ENCODE results near the gene IQCB1. TPM values are rescaled to one million over a fixed set of nuclear protein-coding genes. Genes with fewer than 3 reads are reported as not detected.

The IQCB1 gene
- total and polyA plus RNA-seq, 9 of the 15 experiments (the other 6 are each of a cell fraction or from before 2014, with no cell fraction given): 21.1 to 38.1 (median 27.5) TPM

DNA sequence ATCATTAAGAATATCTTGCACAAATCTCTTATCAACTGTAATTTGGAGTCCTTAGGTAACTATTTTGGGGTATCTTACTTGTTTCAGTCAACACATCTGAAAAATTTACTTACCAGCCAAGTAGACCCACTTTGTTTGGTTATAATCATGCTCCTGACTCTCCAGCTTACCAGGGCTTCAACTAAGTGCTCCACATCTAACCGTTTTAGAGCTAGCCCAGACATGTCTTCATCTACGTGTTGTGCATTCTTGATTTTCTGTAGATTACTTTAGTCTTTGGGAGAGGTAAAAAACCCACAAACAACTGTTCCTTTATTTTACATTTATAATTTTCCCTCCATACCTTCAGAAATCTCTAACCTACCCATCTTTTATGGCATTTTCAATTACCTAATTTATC is 17.4 kb upstream of the IQCB1 start:
- DNase-seq (ENCODE audit: extremely low read depth in 1 of 4, low spot score in 3 of 4) (no peak), ATAC-seq (no peak), FAIRE-seq (no peak)
- no peaks in the 10 kb centered on the region for H3K9me3 ChIP-seq (replicated peaks; ENCODE audit: control insufficient read depth, insufficient read depth, low read depth, low read length)
- ChIA-PET CTCF (ENCODE audit: low intra/inter-chr PET ratio) (no interaction called here), POLR2A (interaction anchor here (0.6 kb wide), 1 partner anchor 18 kb away, joined by 3 read pairs; no protein-coding TSS in a partner anchor)
- H3K27ac ChIP-seq (ENCODE audit: extremely low read depth, low read depth, low read length): no peak overlapping the region
- H3K36me3 ChIP-seq (ENCODE audit: control insufficient read depth, insufficient read depth, low read length): no peaks in the 10 kb centered on the region
- no peaks in the 10 kb centered on the region for H3K4me1 ChIP-seq (replicated peaks in 1 of 2; ENCODE audit: control insufficient read depth in 2 of 2, insufficient read depth in 2 of 2, low read length in 2 of 2)
- in situ Hi-C loops (cut with MboI) (no loop called here), intact Hi-C loops (cut with micrococcal nuclease) (loop anchor here (10.0 kb wide), 2 partner anchors 143 to 307 kb away; partner anchors contain the start of gene POLQ)
- BruUV-seq (replicated peaks): no TSS peak
- H3K79me2 ChIP-seq (ENCODE audit: control insufficient read depth, insufficient read depth, low read length): no peaks in the 10 kb centered on the region
- no peak overlapping the region for H3K9ac ChIP-seq (ENCODE audit: insufficient read depth in 1 of 2, low read depth in 2 of 2, low read length in 2 of 2)
- no peak overlapping the region for H3K4me3 ChIP-seq
- TF ChIP-seq NFATC3 (IDR thresholded peaks at IDR 0.05): no peak
- TF ChIP-seq, protein P1, sequence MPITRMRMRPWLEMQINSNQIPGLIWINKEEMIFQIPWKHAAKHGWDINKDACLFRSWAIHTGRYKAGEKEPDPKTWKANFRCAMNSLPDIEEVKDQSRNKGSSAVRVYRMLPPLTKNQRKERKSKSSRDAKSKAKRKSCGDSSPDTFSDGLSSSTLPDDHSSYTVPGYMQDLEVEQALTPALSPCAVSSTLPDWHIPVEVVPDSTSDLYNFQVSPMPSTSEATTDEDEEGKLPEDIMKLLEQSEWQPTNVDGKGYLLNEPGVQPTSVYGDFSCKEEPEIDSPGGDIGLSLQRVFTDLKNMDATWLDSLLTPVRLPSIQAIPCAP (CRISPR knock-in tag; IDR thresholded peaks at IDR 0.05; ENCODE audit: borderline replicate concordance): no peak
- no peak for TF ChIP-seq OTX1 (CRISPR knock-in tag; IDR thresholded peaks at IDR 0.05)
- TF ChIP-seq ZNF263 (CRISPR knock-in tag; IDR thresholded peaks at IDR 0.05; ENCODE audit: borderline replicate concordance): no peak
- no peak for TF ChIP-seq POLR2AphosphoS5 (IDR thresholded peaks at IDR 0.05; ENCODE audit: control insufficient read depth, insufficient read depth, low read depth, low read length)
- TF ChIP-seq MBD2 (IDR thresholded peaks at IDR 0.05; ENCODE audit: borderline replicate concordance, low read depth): no peak
- TF ChIP-seq HCFC1 (IDR thresholded peaks at IDR 0.05; ENCODE audit: low read depth, low read length): no peak
- TF ChIP-seq E2F8 (IDR thresholded peaks at IDR 0.05; ENCODE audit: low read depth, partially characterized antibody): no peak
- no peak for TF ChIP-seq LEF1 (IDR thresholded peaks at IDR 0.05)
- TF ChIP-seq, protein P2, sequence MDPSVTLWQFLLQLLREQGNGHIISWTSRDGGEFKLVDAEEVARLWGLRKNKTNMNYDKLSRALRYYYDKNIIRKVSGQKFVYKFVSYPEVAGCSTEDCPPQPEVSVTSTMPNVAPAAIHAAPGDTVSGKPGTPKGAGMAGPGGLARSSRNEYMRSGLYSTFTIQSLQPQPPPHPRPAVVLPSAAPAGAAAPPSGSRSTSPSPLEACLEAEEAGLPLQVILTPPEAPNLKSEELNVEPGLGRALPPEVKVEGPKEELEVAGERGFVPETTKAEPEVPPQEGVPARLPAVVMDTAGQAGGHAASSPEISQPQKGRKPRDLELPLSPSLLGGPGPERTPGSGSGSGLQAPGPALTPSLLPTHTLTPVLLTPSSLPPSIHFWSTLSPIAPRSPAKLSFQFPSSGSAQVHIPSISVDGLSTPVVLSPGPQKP (CRISPR knock-in tag; IDR thresholded peaks at IDR 0.05): no peak
- no peak for TF ChIP-seq RBM17 (IDR thresholded peaks at IDR 0.05; ENCODE audit: borderline replicate concordance, low read depth, low read length)
- TF ChIP-seq ADNP (tag; IDR thresholded peaks at IDR 0.05): no peak
- no peak for TF ChIP-seq DDX20 (tag; IDR thresholded peaks at IDR 0.05; ENCODE audit: low read depth)
- no peak for TF ChIP-seq ELF4 (CRISPR knock-in tag; IDR thresholded peaks at IDR 0.05)
- TF ChIP-seq SETDB1 (IDR thresholded peaks at IDR 0.05; ENCODE audit: low read length): no peak
- no peaks in the 10 kb centered on the region for H4K20me1 ChIP-seq (replicated peaks; ENCODE audit: control insufficient read depth, insufficient read depth, low read length)
- no peaks in the 10 kb centered on the region for H3K27me3 ChIP-seq (ENCODE audit: control insufficient read depth in 2 of 2, insufficient read depth in 2 of 2, low read length in 2 of 2)
- no peak overlapping the region for H2AFZ ChIP-seq (ENCODE audit: low read depth, low read length)
- no peak overlapping the region for H3K4me2 ChIP-seq (ENCODE audit: insufficient read depth, low read length)
- 100% methylated on average over 1 of the region's 2 CpGs for WGBS (ENCODE audit: insufficient coverage, low coverage, missing lambda C conversion rate)
- no peaks in the 10 kb centered on the region for H3K9me1 ChIP-seq (ENCODE audit: control insufficient read depth, insufficient read depth, low read length)

Measured in K562 (cell line).